ENCODE results near the gene CA10. TPM values are rescaled to one million over a fixed set of nuclear protein-coding genes. Genes with fewer than 3 reads are reported as not detected.

CA10 gene
- polyA plus RNA-seq, 1 donor from 2014 or later = 6.2 TPM

DNA sequence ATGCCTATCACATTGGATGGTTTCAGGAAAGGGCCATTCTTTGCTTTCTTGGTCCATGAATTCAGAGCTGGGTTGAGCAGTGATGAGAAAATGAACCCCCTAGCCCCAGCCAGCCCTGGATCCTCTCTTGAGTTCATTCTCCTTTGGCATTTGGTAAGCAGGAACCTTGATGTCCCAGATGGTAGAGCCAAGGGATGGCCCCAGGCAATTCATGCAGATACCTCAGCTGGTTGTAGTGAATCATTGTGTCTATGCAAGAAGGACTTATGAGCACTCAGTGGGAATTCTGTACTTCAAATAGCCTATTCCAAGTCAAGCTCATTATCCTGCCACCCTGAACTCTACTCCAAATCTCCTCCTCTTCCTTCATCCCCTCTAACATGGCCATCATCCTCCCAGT, 485.4 kb downstream of the CA10 start:
- Histone ChIP-seq H3K4me2 (ENCODE audit: low read length) (no peak overlapping the region), H3K9me3 (ENCODE audit: low read length) (no peaks in the 10 kb centered on the region), H3F3A (ENCODE audit: insufficient read depth, low read length, poor library complexity, severe bottlenecking) (no peaks in the 10 kb centered on the region), H3K4me3 (ENCODE audit: low read length) (no peak overlapping the region), H3K27me3 (ENCODE audit: insufficient read depth, low read depth, low read length) (no peaks in the 10 kb centered on the region), H3K9me2 (ENCODE audit: insufficient read depth, low read length) (no peaks in the 10 kb centered on the region), H3K27ac (ENCODE audit: low read length) (no peak overlapping the region), H3K79me2 (replicated peaks; ENCODE audit: insufficient read depth, low read length) (no peaks in the 10 kb centered on the region), H4K20me1 (ENCODE audit: insufficient read depth) (no peaks in the 10 kb centered on the region), H3K36me3 (ENCODE audit: insufficient read depth, low read length) (no peaks in the 10 kb centered on the region), H3K9ac (ENCODE audit: low read length) (no peak overlapping the region), H2AFZ (ENCODE audit: low read depth, low read length) (no peak overlapping the region)
- TF ChIP-seq TAF1 (IDR thresholded peaks at IDR 0.05; ENCODE audit: low read depth) (no peak), RAD21 (conservative IDR thresholded peaks at IDR 0.05) (no peak), SMC3 (conservative IDR thresholded peaks at IDR 0.05; ENCODE audit: poor library complexity) (no peak), POLR2AphosphoS5 (IDR thresholded peaks at IDR 0.05) (no peak), EZH2 (IDR thresholded peaks at IDR 0.05; ENCODE audit: borderline replicate concordance, insufficient read depth, low read length, poor library complexity, severe bottlenecking) (no peak), MXI1 (conservative IDR thresholded peaks at IDR 0.05; ENCODE audit: poor library complexity, severe bottlenecking) (no peak), EP300 (conservative IDR thresholded peaks at IDR 0.05; ENCODE audit: poor library complexity, severe bottlenecking) (no peak)
- TF ChIP-seq, protein P1, sequence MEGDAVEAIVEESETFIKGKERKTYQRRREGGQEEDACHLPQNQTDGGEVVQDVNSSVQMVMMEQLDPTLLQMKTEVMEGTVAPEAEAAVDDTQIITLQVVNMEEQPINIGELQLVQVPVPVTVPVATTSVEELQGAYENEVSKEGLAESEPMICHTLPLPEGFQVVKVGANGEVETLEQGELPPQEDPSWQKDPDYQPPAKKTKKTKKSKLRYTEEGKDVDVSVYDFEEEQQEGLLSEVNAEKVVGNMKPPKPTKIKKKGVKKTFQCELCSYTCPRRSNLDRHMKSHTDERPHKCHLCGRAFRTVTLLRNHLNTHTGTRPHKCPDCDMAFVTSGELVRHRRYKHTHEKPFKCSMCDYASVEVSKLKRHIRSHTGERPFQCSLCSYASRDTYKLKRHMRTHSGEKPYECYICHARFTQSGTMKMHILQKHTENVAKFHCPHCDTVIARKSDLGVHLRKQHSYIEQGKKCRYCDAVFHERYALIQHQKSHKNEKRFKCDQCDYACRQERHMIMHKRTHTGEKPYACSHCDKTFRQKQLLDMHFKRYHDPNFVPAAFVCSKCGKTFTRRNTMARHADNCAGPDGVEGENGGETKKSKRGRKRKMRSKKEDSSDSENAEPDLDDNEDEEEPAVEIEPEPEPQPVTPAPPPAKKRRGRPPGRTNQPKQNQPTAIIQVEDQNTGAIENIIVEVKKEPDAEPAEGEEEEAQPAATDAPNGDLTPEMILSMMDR (IDR thresholded peaks at IDR 0.05; ENCODE audit: poor library complexity, severe bottlenecking) = no peak
- TF ChIP-seq, protein P2, sequence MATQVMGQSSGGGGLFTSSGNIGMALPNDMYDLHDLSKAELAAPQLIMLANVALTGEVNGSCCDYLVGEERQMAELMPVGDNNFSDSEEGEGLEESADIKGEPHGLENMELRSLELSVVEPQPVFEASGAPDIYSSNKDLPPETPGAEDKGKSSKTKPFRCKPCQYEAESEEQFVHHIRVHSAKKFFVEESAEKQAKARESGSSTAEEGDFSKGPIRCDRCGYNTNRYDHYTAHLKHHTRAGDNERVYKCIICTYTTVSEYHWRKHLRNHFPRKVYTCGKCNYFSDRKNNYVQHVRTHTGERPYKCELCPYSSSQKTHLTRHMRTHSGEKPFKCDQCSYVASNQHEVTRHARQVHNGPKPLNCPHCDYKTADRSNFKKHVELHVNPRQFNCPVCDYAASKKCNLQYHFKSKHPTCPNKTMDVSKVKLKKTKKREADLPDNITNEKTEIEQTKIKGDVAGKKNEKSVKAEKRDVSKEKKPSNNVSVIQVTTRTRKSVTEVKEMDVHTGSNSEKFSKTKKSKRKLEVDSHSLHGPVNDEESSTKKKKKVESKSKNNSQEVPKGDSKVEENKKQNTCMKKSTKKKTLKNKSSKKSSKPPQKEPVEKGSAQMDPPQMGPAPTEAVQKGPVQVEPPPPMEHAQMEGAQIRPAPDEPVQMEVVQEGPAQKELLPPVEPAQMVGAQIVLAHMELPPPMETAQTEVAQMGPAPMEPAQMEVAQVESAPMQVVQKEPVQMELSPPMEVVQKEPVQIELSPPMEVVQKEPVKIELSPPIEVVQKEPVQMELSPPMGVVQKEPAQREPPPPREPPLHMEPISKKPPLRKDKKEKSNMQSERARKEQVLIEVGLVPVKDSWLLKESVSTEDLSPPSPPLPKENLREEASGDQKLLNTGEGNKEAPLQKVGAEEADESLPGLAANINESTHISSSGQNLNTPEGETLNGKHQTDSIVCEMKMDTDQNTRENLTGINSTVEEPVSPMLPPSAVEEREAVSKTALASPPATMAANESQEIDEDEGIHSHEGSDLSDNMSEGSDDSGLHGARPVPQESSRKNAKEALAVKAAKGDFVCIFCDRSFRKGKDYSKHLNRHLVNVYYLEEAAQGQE (IDR thresholded peaks at IDR 0.05; ENCODE audit: borderline replicate concordance) = no peak

DNA sequence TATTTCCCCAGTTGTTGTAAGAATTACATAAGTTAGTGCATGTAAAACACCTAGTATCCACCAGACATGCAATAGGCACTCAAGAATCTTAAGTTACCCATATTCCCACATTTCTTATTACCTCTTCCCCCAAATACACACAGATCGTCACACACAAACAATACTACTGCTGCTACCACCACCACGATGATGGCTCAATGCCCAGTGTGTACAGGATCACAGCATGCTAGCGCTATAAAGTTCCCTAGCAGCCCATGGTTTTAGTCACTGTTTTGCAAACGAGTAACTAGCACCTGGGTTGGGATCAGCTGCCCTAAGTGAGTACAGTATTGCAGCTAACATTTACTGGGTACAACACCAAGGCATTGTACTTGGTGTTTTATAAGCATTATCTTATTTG, 486.4 kb downstream of the CA10 start:
- no peaks in the 10 kb centered on the region for H3K36me3 ChIP-seq (ENCODE audit: insufficient read depth, low read length)
- H3K9ac ChIP-seq (ENCODE audit: low read length) = no peak overlapping the region
- no peaks in the 10 kb centered on the region for H3K9me2 ChIP-seq (ENCODE audit: insufficient read depth, low read length)
- H2AFZ ChIP-seq (ENCODE audit: low read depth, low read length) = no peak overlapping the region
- H3K4me3 ChIP-seq (ENCODE audit: low read length) = no peak overlapping the region
- no peaks in the 10 kb centered on the region for H3K79me2 ChIP-seq (replicated peaks; ENCODE audit: insufficient read depth, low read length)
- no peaks in the 10 kb centered on the region for H3F3A ChIP-seq (ENCODE audit: insufficient read depth, low read length, poor library complexity, severe bottlenecking)
- no peaks in the 10 kb centered on the region for H3K27me3 ChIP-seq (ENCODE audit: insufficient read depth, low read depth, low read length)
- H3K4me2 ChIP-seq (ENCODE audit: low read length) = no peak overlapping the region
- H3K27ac ChIP-seq (ENCODE audit: low read length) = no peak overlapping the region
- H4K20me1 ChIP-seq (ENCODE audit: insufficient read depth) = no peaks in the 10 kb centered on the region
- H3K9me3 ChIP-seq (ENCODE audit: low read length) = no peaks in the 10 kb centered on the region
- TF ChIP-seq TAF1 (IDR thresholded peaks at IDR 0.05; ENCODE audit: low read depth) (no peak), SMC3 (conservative IDR thresholded peaks at IDR 0.05; ENCODE audit: poor library complexity) (no peak), MXI1 (conservative IDR thresholded peaks at IDR 0.05; ENCODE audit: poor library complexity, severe bottlenecking) (no peak), EZH2 (IDR thresholded peaks at IDR 0.05; ENCODE audit: borderline replicate concordance, insufficient read depth, low read length, poor library complexity, severe bottlenecking) (no peak), EP300 (conservative IDR thresholded peaks at IDR 0.05; ENCODE audit: poor library complexity, severe bottlenecking) (no peak), POLR2AphosphoS5 (IDR thresholded peaks at IDR 0.05) (no peak), RAD21 (conservative IDR thresholded peaks at IDR 0.05) (no peak)
- TF ChIP-seq, protein P1 (IDR thresholded peaks at IDR 0.05; ENCODE audit: poor library complexity, severe bottlenecking) = no peak
